Large intestine (tissue), 12 donors: ENCODE results near the gene MEIOSIN. TPM values are rescaled to one million over a fixed set of nuclear protein-coding genes. Genes with fewer than 3 reads are reported as not detected.
A peak's percentile ranks its signal among the peaks of the same experiment; 100 is the strongest.
"Not testable (repeated sequence)": the region's sequence is repeated elsewhere in the genome, so short reads cannot be mapped to it uniquely, and the experiment has no call there.

Experiments used
- DNase-seq, 2 donors: peaks; one replicate each; pipeline versions ENCODE4 v3.0.0 to v3.0.0-alpha.2; 2013
- H3K27ac ChIP-seq: one replicate; pipeline ENCODE4 v1.5.1; 2013; ENCODE audit warnings: low read length
- H3K27me3 ChIP-seq: 2 replicates; pipeline ENCODE4 v1.6.1; 2013; ENCODE audit warnings: low read length; ENCODE audit not compliant: control insufficient read depth, insufficient read depth
- H3K36me3 ChIP-seq: 2 replicates; pipeline ENCODE4 v1.6.1; 2013; ENCODE audit warnings: low read length; ENCODE audit not compliant: control insufficient read depth, insufficient read depth
- H3K4me1 ChIP-seq: one replicate; pipeline ENCODE4 v1.6.1; 2013; ENCODE audit warnings: low read length; ENCODE audit not compliant: control insufficient read depth, insufficient read depth
- H3K4me3 ChIP-seq: one replicate; pipeline ENCODE4 v1.5.1; 2013; ENCODE audit warnings: low read length
- H3K9me3 ChIP-seq: one replicate; pipeline ENCODE4 v1.6.1; 2013; ENCODE audit warnings: mild to moderate bottlenecking, low read depth, low read length, moderate library complexity; ENCODE audit not compliant: control insufficient read depth
- WGBS: methylation state at CpG from one replicate; pipeline ENCODE4 v1.1.5; 2013; ENCODE audit warnings: low lambda C conversion rate; ENCODE audit not compliant: insufficient coverage; 5-methylcytosine and 5-hydroxymethylcytosine counted together
- long read RNA-seq, 11 donors: transcript quantifications; one replicate each; lab custom pipeline, GENCODE V29; 2026
- polyA plus RNA-seq: library from polyadenylated mRNA; unstranded; fragments of 120-200 nt; gene quantifications from one replicate; pipeline ENCODE4 v1.2.1, GENCODE V29; 2013

MEIOSIN gene
- not detected for polyA plus RNA-seq
- long read RNA-seq, donor 1 = 0 reads
- long read RNA-seq, donor 2 = 0 reads
- long read RNA-seq, donor 3 = 0 reads
- long read RNA-seq, donor 4 = 0 reads
- long read RNA-seq, donor 5 = 0 reads
- long read RNA-seq, donor 6 = 0 reads
- long read RNA-seq, donor 7 = 0 reads
- long read RNA-seq, donor 8 = 0 reads
- long read RNA-seq, donor 9 = 0 reads
- long read RNA-seq, donor 10 = 0 reads
- long read RNA-seq, donor 11 = 0 reads

DNA sequence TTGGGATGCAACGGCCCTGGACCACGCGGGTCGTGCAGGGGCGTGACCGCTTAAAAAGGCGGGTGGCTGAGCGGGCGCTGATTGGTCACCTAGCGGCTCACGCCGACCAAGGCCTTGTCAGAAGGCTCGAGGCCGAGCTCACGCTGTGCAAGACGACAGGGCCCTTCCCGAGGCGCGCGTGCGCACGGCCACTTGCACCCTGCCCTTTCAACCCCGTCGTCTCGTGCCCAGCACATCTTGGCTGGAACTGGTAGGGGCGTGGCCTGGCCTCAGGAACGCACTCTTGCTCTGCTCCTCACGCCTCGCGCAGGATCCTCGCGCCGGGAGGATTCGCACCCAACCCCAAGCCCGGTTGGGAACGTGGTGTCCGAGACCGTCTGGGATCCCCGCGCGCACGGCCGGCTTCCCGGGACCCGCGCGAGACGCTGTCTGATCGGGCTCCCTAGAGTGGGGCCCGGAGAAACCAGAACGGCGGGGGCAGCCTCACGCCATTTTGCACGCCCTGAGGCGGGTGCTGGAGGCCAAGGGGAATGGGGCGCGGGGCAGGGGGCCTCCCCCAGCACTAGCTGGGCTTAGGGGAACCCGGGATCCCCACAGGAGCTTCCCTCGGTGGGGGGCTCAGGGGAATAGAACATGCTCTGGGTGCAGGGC lies at the start of gene MEIOSIN:
Gene MEIOSIN (plus strand): TSS at position 280 of the 651 bp plus-strand sequence. CDS start 1,938 bp downstream, outside the sequence.
- Histone ChIP-seq H3K27me3 (no peaks in the 10 kb centered on the region), H3K27ac (no peak within 1 kb of the TSS), H3K9me3 (peaks cover 5% of the 10 kb centered on the region), H3K4me3 (no peak within 1 kb of the TSS), H3K4me1 (no peaks in the 10 kb centered on the region), H3K36me3 (no peaks in the 10 kb centered on the region)
- WGBS = 100% methylated on average over 1 of the region's 59 CpGs
- no peak for DNase-seq

DNA sequence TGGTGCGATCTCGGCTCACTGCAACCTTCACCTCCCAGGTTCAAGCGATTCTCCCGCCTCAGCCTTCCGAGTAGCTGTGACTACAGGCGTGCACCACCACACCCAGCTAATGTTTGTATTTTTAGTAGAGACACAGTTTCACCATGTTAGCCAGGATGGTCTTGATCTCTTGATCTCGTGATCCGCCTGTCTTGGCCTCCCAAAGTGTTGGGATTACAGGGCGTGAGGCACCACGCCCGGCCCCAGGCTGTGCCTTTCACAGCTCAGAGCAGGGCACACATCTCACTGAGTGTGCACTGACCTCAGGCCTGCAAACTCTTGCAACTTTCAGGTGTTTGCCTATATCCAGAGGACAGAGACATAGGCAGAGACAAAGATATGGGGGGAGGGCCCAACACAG lies 48.2 kb upstream of the MEIOSIN start:
- H3K36me3 ChIP-seq = peaks cover 41% of the 10 kb centered on the region
- WGBS = no CpG with 5 or more reads among the region's 11 CpGs

GRCh38 chr19:45687599-45687998 lies 45.6 kb upstream of the MEIOSIN start:
- H3K4me1 ChIP-seq = peaks cover 3% of the 10 kb centered on the region
- DNase-seq = no peak
- H3K36me3 ChIP-seq = peaks cover 41% of the 10 kb centered on the region
- H3K4me3 ChIP-seq = no peak overlapping the region
- no peak overlapping the region for H3K27ac ChIP-seq
- no peaks in the 10 kb centered on the region for H3K9me3 ChIP-seq
- no peaks in the 10 kb centered on the region for H3K27me3 ChIP-seq
- no CpG with 5 or more reads among the region's 9 CpGs for WGBS

More for the DNA sequence above, 48.2 kb upstream of the MEIOSIN start:
- not testable (repeated sequence) for H3K9me3 ChIP-seq, H3K27me3 ChIP-seq, H3K4me3 ChIP-seq, H3K27ac ChIP-seq, DNase-seq, H3K4me1 ChIP-seq

GRCh38 chr19:45691516-45692186 lies 41.6 kb upstream of the MEIOSIN start, which contains the start of gene SNRPD2:
SNRPD2 (minus strand) TSS chr19:45691953; CDS start chr19:45691888, 65 bp downstream.
- Histone ChIP-seq H3K4me1 (peaks cover 6% of the 10 kb centered on the region), H3K27ac (peak within 1 kb of the TSS; percentile 88), H3K36me3 (peaks cover 30% of the 10 kb centered on the region), H3K9me3 (no peaks in the 10 kb centered on the region), H3K4me3 (peak within 1 kb of the TSS; percentile 91), H3K27me3 (no peaks in the 10 kb centered on the region)
- peak; percentile 95 to 97 for DNase-seq
- no CpG with 5 or more reads among the region's 36 CpGs for WGBS

- peak within 1 kb of the TSS; percentile 91 for H3K4me3 ChIP-seq
- H3K4me1 ChIP-seq = peaks cover 6% of the 10 kb centered on the region
- peak; percentile 99 to 100 for DNase-seq
- H3K36me3 ChIP-seq = peaks cover 24% of the 10 kb centered on the region
- peak within 1 kb of the TSS; percentile 88 for H3K27ac ChIP-seq
- no peaks in the 10 kb centered on the region for H3K9me3 ChIP-seq
- WGBS = no CpG with 5 or more reads among the region's 70 CpGs
- H3K27me3 ChIP-seq = no peaks in the 10 kb centered on the region
Observed at GRCh38 chr19:45692187-45693105, 40.8 kb upstream of the MEIOSIN start, which contains the start of gene QPCTL. QPCTL (plus strand) TSS chr19:45692666; CDS start chr19:45692704, 38 bp downstream.

DNA sequence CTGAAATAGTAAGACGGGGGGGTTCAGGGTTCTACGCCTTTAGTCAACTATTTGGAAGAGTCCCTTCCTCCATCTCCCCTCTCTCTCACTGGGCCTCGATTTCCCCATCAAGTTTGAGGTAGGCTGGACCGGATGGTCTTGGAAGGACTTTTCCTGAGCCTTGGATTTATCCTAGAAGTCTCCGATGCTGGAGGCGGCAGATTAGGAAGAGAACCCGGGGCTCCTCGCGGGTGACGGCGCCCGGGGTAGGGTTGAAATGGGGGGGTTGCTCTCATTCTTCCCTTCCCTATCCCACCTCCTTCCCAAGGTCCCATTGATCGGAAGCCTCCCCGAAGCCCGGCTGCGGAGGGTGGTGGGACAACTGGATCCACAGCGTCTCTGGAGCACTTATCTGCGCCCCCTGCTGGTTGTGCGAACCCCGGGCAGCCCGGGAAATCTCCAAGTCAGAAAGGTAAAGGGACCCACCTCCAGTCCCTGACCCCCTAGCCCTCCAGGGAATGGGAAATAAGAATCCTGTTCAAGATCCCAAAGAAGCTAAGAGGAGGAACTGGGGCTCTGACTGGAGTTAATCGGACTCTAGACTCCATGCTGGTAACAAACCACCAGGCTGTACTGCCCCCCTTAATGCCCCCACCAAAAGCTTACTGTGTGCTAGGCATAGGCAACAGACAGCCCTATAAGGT lies 40.0 kb upstream of the MEIOSIN start:
- no CpG with 5 or more reads among the region's 22 CpGs for WGBS
- H3K27me3 ChIP-seq = no peaks in the 10 kb centered on the region
- H3K36me3 ChIP-seq = peaks cover 17% of the 10 kb centered on the region
- peaks cover 6% of the 10 kb centered on the region for H3K4me1 ChIP-seq
- DNase-seq = peak; percentile 46 to 68
- no peaks in the 10 kb centered on the region for H3K9me3 ChIP-seq
- peak overlapping the region; percentile 88 for H3K27ac ChIP-seq
- peak overlapping the region; percentile 91 for H3K4me3 ChIP-seq

GRCh38 chr19:45701676-45702075 lies 31.6 kb upstream of the MEIOSIN start:
- H3K27me3 ChIP-seq = no peaks in the 10 kb centered on the region
- WGBS = no CpG with 5 or more reads among the region's 7 CpGs
- no peaks in the 10 kb centered on the region for H3K4me1 ChIP-seq
- no peak for DNase-seq
- H3K4me3 ChIP-seq = no peak overlapping the region
- peaks cover 15% of the 10 kb centered on the region for H3K36me3 ChIP-seq
- no peak overlapping the region for H3K27ac ChIP-seq
- no peaks in the 10 kb centered on the region for H3K9me3 ChIP-seq

GRCh38 chr19:45705115-45705514 lies 28.1 kb upstream of the MEIOSIN start:
- Histone ChIP-seq H3K27me3 (no peaks in the 10 kb centered on the region), H3K36me3 (peaks cover 10% of the 10 kb centered on the region), H3K27ac (no peak overlapping the region), H3K9me3 (no peaks in the 10 kb centered on the region), H3K4me3 (no peak overlapping the region), H3K4me1 (no peaks in the 10 kb centered on the region)
- no peak for DNase-seq
- no CpG with 5 or more reads among the region's 9 CpGs for WGBS

- no CpG with 5 or more reads among the region's 12 CpGs for WGBS
- H3K9me3 ChIP-seq = no peaks in the 10 kb centered on the region
- no peak overlapping the region for H3K27ac ChIP-seq
Observed at GRCh38 chr19:45705710-45706415, 27.4 kb upstream of the MEIOSIN start.

More at GRCh38 chr19:45705710-45706415, 27.4 kb upstream of the MEIOSIN start:
- peaks cover 11% of the 10 kb centered on the region for H3K36me3 ChIP-seq
- no peaks in the 10 kb centered on the region for H3K4me1 ChIP-seq
- no peak overlapping the region for H3K4me3 ChIP-seq
- no peaks in the 10 kb centered on the region for H3K27me3 ChIP-seq
- DNase-seq = no peak
